Right renal pelvis (tissue), 4 donors: Measurements from ENCODE around the gene REXO5. TPM values are rescaled to one million over a fixed set of nuclear protein-coding genes. Genes with fewer than 3 reads are reported as not detected.
"Not testable (repeated sequence)": the region's sequence is repeated elsewhere in the genome, so short reads cannot be mapped to it uniquely, and the experiment has no call there.

ENCODE experiments used
- DNase-seq, 4 donors: peaks; one replicate each; pipeline ENCODE4 v3.0.0-alpha.2; 2013; ENCODE audit warnings: low read depth in 4 of 4, low spot score in 3 of 4, missing footprints in 1 of 4
- polyA plus RNA-seq, 4 donors: library from polyadenylated mRNA; unstranded; fragments of 120-200 nt; gene quantifications; one replicate each; pipeline ENCODE4 v1.2.1, GENCODE V29; 2013; ENCODE audit not compliant: insufficient read length in 4 of 4

Gene REXO5
- polyA plus RNA-seq, 4 donors, result 5.9 to 7.4 (median 6.6) TPM

DNA sequence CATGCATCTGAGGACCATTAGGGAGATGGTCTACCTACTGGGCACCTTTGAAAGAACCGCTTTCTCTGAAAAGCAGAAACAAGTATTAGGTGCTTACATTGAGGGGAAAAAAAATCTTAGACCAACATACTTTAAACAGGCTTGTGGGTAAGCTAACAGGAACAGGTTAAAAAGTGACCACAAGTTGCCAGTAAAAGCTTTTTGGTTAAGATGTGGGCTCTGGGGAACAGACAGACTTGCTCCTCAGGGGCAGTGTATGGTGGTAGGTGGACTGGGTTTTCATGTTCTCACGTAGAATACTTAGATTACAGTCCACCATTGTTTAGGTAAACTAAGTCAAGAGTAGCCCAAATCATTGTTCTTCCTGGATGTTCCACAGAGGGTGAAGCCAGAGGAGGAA lies 41.2 kb downstream of the REXO5 start:
- no peak for DNase-seq

DNA sequence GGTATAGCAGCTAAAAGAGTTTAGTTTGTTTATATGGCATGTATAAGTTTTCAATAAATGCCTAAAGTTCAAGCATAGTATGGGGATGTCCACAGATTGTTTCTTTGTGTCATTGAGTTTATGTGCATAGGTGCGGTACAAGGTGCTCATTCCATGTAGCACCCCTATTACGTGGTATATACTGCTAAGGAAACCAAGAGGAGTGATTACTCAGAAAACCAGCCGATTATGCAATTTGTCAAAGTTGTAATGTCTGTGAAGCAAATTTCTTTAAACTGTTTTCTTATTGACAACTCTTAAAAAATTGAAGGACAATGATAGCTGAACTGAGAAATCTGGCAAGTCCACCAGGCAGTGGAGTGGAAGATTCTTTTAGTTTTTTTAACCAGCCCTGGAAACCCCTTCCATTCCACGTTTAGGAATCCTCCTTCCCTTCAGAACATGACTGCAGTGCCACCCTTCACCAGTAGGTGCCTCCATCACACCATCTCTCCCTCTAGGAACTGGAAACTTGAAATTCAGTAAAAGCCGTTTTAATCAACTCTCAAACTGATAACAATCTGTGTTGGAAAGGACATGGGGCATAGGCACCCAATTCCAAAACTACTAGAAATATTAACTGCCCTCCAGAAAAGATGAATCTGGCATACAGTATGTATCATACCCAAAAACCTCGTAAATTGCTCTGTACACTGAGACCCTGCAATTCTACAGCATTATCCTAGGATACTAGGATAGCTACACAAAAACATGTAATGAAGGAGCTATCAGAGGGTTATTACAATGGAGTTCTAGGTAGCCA lies 43.5 kb downstream of the REXO5 start:
- DNase-seq, result peak; percentile 44 to 59 (median 50)

DNA sequence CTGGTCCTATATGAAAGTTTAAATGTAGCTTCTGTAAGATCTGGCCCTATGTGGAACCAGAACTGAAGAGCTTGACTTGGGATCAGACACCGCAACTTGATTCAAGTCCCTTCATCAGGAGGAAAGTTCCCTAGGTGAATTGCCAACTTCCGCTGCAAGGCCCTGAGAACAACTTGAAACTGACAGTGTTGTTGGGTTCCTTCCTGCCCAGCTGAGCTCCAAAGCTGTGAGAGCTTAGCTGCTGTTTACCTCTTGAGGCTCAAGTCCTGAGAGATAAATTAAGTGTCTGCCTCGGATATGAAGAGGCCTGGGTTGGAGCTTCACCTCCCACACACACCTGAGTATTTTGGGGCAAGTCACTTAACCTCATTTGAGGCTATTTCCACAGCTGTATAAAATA lies 44.7 kb downstream of the REXO5 start:
- no peak for DNase-seq

- no peak for DNase-seq
These were observed 45.3 kb downstream of the REXO5 start for GRCh38 chr16:20851601-20852000.

- DNase-seq, result no peak
These were observed 46.8 kb downstream of the REXO5 start for GRCh38 chr16:20853143-20853542.

DNA sequence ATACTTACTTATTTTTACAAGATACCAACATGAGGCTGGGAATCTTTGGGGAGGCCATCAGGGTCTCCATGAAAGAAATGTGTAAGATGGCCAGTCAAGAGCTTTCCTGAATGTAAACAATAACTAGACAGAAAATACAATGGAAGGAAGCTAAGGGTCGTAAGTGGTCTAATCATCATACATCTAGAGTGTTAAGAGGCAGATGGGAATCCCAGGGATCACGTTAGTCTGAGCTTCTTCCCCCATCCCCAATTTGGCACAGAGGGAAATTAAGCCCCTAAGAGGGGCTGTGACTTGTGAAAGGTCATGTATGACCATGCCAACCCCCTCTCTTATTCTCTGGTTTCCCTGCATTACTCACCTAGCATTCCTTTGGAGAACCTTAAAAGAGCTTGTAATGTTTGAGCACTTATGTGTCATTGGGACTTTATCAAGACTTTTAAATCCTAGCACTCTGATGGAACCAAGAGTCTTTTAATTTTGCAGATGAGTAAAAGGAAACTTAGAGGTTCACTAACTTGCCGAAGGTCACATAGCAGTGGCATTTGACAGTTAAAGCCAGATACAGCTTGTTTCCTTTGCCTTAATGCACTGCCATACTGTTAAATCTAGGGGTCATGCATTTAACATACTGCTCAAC lies 47.8 kb downstream of the REXO5 start:
- no peak for DNase-seq

DNA sequence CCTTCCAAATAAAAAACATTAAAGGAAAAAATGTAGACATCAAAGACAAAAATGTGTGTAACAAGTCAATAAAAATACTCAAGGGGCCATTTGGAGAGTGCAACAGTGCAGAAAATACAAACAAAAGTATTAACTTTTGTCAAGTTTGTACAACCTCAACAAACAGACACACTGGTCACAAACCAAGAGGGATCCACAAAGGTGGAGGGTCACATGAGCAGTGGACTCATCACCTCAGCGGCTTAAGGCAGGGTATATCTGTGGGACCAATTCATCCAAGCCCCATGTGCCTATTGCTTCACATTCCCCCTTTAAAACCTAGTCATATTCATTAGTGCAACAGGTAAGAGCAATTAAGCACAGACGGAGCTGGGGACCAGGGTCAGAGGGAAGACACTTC lies 48.6 kb downstream of the REXO5 start:
- no peak for DNase-seq

DNA sequence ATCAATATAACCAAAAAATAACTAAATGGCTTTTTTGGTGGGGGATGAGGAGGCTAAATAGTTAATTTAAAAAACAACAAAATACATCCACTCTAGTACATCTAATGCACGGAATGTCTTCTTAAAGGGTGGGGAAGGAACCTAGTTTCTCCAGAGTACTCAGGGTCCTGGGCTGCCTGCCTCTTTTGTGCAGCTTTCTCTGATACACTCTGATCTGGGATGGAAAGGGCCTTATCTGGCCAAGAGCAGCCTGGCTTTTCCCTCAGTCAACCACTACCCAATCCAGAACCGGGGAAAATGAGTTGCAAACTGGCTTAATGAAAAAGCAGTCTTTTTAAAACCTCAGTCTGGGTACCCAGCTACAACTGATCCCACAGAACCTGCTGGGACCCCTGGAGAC lies 51.0 kb downstream of the REXO5 start:
- DNase-seq, result no peak

- DNase-seq, result no peak
These were observed 52.9 kb downstream of the REXO5 start for GRCh38 chr16:20859229-20859628.

DNA sequence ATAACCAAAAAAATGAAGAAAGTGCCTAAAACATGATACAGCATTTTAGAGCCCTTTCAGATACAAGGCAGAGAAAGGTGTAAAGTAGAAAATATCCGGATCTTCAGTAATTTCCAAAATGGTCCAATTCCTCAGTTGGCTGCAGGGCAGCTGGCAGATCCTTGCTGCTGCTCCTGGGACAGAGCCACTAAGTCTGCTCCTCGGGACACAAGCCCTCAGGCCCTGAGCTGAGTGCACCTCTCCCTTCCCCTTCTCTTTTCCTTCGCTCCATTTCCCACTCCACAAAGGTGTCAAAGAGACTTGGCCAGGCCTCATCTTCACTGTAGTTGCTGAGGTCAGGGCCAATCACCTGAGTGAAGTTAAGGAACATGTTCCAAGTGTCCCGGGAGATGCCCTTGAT lies 53.4 kb downstream of the REXO5 start:
- no peak for DNase-seq

- DNase-seq, result no peak
These were observed 54.0 kb downstream of the REXO5 start for GRCh38 chr16:20860361-20860760.

GRCh38 chr16:20860995-20861394 lies 54.7 kb downstream of the REXO5 start:
- DNase-seq, result not testable (repeated sequence)

DNA sequence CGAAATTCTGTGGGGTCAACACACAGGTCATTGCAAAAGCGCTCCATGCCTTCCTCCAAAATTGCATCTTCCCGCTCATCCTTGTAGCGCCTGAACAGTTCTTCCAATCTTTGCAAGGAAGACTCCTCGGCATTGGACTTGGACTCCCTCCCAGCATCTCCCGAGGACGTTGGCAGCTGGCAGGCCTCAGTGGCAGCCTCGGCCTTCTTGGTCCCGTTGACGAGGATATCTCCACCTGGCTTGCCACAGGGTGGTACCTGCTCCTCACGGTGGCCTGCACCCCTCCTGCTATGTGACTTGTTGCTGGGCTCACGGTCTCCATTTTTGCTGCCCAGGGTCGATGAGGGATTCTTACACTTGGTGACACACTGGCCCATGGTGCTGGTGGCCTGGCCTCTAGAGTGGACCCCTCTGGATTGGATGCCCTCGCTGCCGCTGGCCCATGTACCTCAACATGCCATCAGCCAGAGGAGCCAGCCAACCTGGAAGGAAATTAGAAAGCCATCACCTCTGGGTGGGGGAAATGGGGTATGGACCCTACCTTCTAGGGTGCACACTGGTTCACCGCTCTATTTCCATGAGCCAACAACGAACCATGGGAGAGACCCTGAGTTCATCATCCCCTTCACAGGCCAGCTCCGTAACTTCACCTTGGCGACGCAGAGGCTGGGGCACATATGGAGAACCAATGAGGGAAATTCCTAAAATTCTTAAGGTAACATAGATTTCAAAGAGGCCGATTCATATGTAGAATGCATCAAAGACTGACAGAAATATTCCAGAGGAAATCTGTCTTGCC lies 56.0 kb downstream of the REXO5 start:
- DNase-seq, result no peak

- not testable (repeated sequence) for DNase-seq
These were observed 58.0 kb downstream of the REXO5 start for GRCh38 chr16:20864376-20864775.

DNA sequence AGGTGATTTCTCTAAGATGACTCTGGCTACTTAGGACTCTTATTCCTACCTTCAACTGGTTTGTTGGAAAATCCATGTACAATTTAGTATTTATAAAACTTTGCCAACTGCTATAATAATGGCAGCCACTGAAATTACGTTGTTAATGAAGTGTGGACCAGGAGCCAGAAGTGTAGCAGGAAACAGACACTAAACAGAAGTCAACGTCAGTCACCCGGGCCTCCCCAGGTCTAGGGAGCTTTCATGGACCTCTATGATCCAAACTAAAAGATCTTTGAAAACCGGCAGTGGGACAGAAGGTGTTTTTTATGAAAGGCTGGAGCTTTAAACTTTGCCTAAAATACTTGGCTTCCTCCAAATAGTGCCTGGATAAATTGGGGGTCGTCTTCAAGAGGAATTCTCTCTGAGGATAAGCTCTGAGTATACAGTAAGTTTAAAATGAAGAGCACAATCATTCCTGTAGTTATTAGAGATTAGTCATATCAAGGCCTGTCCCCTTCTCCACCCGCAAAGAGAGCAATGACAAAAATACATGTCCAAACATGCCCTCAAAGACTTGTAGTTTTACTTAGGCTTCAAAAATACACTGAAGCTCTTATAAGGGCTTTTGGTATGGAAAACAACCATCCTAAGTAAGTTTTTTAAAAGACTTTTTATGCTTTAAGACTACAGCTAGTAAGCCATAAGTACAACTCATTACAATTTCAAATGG lies 59.2 kb downstream of the REXO5 start:
- DNase-seq, result no peak

DNA sequence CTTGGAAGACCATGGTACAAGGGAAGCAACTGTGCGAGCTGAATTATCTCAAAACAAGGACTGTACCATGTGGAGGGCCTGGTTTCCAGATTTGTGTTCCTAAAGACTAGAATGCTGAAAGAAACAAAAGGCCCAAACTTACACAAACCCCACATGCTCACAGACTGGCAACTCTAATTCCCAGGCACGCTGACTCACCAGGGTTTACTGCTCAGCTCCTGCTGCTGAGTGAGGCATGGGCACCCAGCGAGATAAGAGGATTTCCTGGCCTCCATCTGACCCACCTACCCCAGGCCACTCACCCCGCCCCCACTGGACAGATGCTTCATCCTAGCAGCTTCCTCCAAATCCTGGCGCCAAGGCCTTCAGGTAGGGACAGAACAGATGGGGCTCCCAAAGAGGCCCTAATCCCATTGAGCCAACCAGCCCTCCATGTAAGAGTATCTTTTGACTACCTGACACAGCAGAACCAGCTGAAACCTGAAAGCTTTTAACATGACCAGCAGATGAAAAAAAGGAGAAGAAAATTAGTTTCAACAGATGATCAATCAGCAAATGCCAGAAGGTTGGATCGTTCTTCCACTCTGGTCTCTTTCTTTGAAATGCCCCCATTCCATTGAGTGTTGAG lies 59.9 kb downstream of the REXO5 start:
- DNase-seq, result no peak

GRCh38 chr16:20866801-20867200 lies 60.5 kb downstream of the REXO5 start:
- no peak for DNase-seq

GRCh38 chr16:20867585-20867984 lies 61.3 kb downstream of the REXO5 start:
- DNase-seq, result no peak

GRCh38 chr16:20868890-20869289 lies 62.6 kb downstream of the REXO5 start:
- DNase-seq, result no peak

GRCh38 chr16:20870122-20870820 lies 63.9 kb downstream of the REXO5 start:
- no peak for DNase-seq
